Choroid plexus epithelial cell (primary cell): Measurements from ENCODE around the gene GSTA4.
A peak's percentile ranks its signal among the peaks of the same experiment; 100 is the strongest.

Experiments used
- DNase-seq: peaks from one replicate; pipeline ENCODE4 v3.0.0-alpha.2; 2010; ENCODE audit warnings: low read depth
- H3K4me3 ChIP-seq: 2 replicates; pipeline ENCODE4 v1.5.1; 2011; ENCODE audit warnings: low read depth, mild to moderate bottlenecking, control low read depth, low read length, moderate library complexity
- CTCF ChIP-seq: conservative IDR thresholded peaks from 2 replicates; pipeline ENCODE4 v1.5.1; 2011; ENCODE audit warnings: low read depth, mild to moderate bottlenecking, control low read depth, inconsistent platforms, low read length, moderate library complexity

The GSTA4 gene

GRCh38 chr6:52992980-52993920 is 1.8 kb downstream of the GSTA4 start:
- peak overlapping the region; percentile 85 for H3K4me3 ChIP-seq
- DNase-seq, result peak; percentile 80
- no peak for TF ChIP-seq CTCF

- no peak overlapping the region for H3K4me3 ChIP-seq
- DNase-seq, result peak; percentile 22
- no peak for TF ChIP-seq CTCF
These were observed 4.7 kb downstream of the GSTA4 start for GRCh38 chr6:52990342-52990741.

- DNase-seq, result no peak
- no peak for TF ChIP-seq CTCF
- no peak overlapping the region for H3K4me3 ChIP-seq
These were observed 9.9 kb downstream of the GSTA4 start for GRCh38 chr6:52985228-52985627.

GRCh38 chr6:52984247-52984646 is 10.8 kb downstream of the GSTA4 start:
- no peak overlapping the region for H3K4me3 ChIP-seq
- no peak for TF ChIP-seq CTCF
- DNase-seq, result peak; percentile 3

GRCh38 chr6:52983159-52983848 is 11.8 kb downstream of the GSTA4 start:
- no peak for DNase-seq
- TF ChIP-seq CTCF, result no peak
- H3K4me3 ChIP-seq, result no peak overlapping the region

GRCh38 chr6:52982680-52983079 is 12.4 kb downstream of the GSTA4 start:
- no peak overlapping the region for H3K4me3 ChIP-seq
- no peak for TF ChIP-seq CTCF
- no peak for DNase-seq
